ENCODE measurements around the gene ANKRD6. TPM values are rescaled to one million over a fixed set of nuclear protein-coding genes. Genes with fewer than 3 reads are reported as not detected.
A peak's percentile ranks its signal among the peaks of the same experiment; 100 is the strongest.

The ANKRD6 gene
- total and polyA plus RNA-seq, 2 donors (not counting 3 experiments of a cell fraction or from before 2014, with no cell fraction given): 3.4 to 9.6 TPM

DNA sequence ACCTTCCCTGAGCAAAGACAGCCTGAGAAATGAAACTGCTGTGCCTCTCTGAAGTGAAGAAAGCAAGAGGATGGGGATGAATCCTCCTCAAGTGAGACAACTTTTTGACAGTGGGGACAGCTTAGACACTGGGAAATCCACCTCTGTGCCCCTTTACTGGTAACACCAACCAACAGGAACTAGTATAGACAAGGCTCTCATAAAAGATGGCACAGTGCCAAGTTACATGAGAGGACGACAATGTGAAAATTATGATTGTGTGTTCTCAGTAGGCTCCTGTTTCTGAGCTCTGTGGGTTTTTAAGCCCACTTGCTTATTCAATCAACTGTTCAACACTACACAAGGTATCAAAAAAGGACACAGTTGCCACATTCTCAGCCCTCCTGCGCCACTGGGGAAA lies 247.2 kb downstream of the ANKRD6 start:
- H3K9me3 ChIP-seq (replicated peaks; ENCODE audit: control insufficient read depth, insufficient read depth, low read length): no peaks in the 10 kb centered on the region
- dilution Hi-C loops (cut with MboI; ENCODE audit: extremely low pct_ligation_motif_present, low sequenced_read_pairs) (no loop called here), intact Hi-C loops (cut with micrococcal nuclease) (no loop called here)
- H3K9me1 ChIP-seq (replicated peaks; ENCODE audit: control insufficient read depth, extremely low read depth, insufficient read depth, low read length): no peaks in the 10 kb centered on the region
- no peak overlapping the region for H3K27ac ChIP-seq (ENCODE audit: insufficient read depth, low read depth, low read length)
- no peaks in the 10 kb centered on the region for H4K20me1 ChIP-seq (replicated peaks; ENCODE audit: control insufficient read depth, extremely low read depth, insufficient read depth, low read length)
- H2AFZ ChIP-seq (ENCODE audit: low read depth, low read length): no peak overlapping the region
- no peaks in the 10 kb centered on the region for H3K27me3 ChIP-seq (ENCODE audit: control insufficient read depth in 2 of 2, insufficient read depth in 2 of 2, low read length in 2 of 2)
- DNase-seq (ENCODE audit: low read depth, low spot score) (peak; percentile 10), FAIRE-seq (peak; percentile 4)
- CTCF ChIA-PET: interaction anchor here (1.3 kb wide), 1 partner anchor 248 kb away, joined by 3 read pairs; no protein-coding TSS in a partner anchor
- H3K4me1 ChIP-seq (ENCODE audit: control insufficient read depth, extremely low read depth, insufficient read depth, low read length): no peaks in the 10 kb centered on the region
- no peaks in the 10 kb centered on the region for H3K79me2 ChIP-seq (ENCODE audit: control insufficient read depth, insufficient read depth, low read length)
- H3K4me2 ChIP-seq (ENCODE audit: insufficient read depth, low read length): no peak overlapping the region
- no TSS peak for BruUV-seq (replicated peaks)
- H3K9ac ChIP-seq (replicated peaks; ENCODE audit: extremely low read depth, insufficient read depth, low read length): no peak overlapping the region
- TF ChIP-seq MYC (IDR thresholded peaks at IDR 0.05; ENCODE audit: low read depth, low read length) (no peak), GATA2 (IDR thresholded peaks at IDR 0.05; ENCODE audit: insufficient read depth, insufficient read length, low read depth, low read length) (no peak), POLR2A (IDR thresholded peaks at IDR 0.05; ENCODE audit: low read depth, low read length) (no peak), EZH2 (IDR thresholded peaks at IDR 0.05; ENCODE audit: borderline replicate concordance, low read depth, low read length, severe bottlenecking) (no peak), JUN (IDR thresholded peaks at IDR 0.05; ENCODE audit: borderline replicate concordance, insufficient read depth, insufficient read length, low read depth) (no peak), POLR2AphosphoS5 (IDR thresholded peaks at IDR 0.05; ENCODE audit: insufficient read depth, low read depth, low read length) (no peak), FOS (IDR thresholded peaks at IDR 0.05; ENCODE audit: borderline replicate concordance, insufficient read depth, low read length) (no peak)
- TF ChIP-seq, protein P1, sequence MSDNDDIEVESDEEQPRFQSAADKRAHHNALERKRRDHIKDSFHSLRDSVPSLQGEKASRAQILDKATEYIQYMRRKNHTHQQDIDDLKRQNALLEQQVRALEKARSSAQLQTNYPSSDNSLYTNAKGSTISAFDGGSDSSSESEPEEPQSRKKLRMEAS (IDR thresholded peaks at IDR 0.05; ENCODE audit: insufficient read depth, insufficient read length): no peak
- no peak overlapping the region for H3K4me3 ChIP-seq (replicated peaks in 1 of 3; ENCODE audit: insufficient read depth in 1 of 3, low read depth in 1 of 3, low read length in 3 of 3)
- POLR2A ChIA-PET: no interaction called here
- H3K36me3 ChIP-seq (ENCODE audit: control insufficient read depth in 2 of 2, extremely low read depth in 1 of 2, insufficient read depth in 2 of 2, low read length in 2 of 2): peaks cover 22 to 23% of the 10 kb centered on the region in 2 experiments

DNA sequence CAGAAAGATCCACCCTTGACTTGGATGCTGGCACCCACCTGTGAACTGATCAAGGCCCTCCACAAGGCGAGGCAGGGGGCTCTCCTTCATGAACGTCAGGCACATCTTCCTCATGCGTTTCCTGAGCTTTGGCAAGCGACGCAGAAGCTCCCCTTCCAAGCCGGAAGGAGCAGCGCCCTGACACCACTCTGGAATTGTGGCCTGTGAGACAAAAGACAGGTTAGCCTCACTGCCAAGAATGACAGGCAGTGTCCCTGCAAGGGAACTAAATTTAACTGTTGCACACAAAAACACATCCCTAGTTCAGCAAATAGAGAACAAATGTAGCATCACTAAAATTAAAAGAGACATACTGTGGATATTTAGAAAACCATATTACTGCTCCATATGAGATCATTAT lies 247.6 kb downstream of the ANKRD6 start:
- peaks cover 23 to 26% of the 10 kb centered on the region in 2 experiments for H3K36me3 ChIP-seq (ENCODE audit: control insufficient read depth in 2 of 2, extremely low read depth in 1 of 2, insufficient read depth in 2 of 2, low read length in 2 of 2)
- H3K27me3 ChIP-seq (ENCODE audit: control insufficient read depth in 2 of 2, insufficient read depth in 2 of 2, low read length in 2 of 2): no peaks in the 10 kb centered on the region
- intact Hi-C loops (cut with micrococcal nuclease) (no loop called here), dilution Hi-C loops (cut with MboI; ENCODE audit: extremely low pct_ligation_motif_present, low sequenced_read_pairs) (no loop called here)
- H3K27ac ChIP-seq (ENCODE audit: insufficient read depth, low read depth, low read length): no peak overlapping the region
- FAIRE-seq: no peak
- H3K79me2 ChIP-seq (ENCODE audit: control insufficient read depth, insufficient read depth, low read length): no peaks in the 10 kb centered on the region
- no peaks in the 10 kb centered on the region for H4K20me1 ChIP-seq (replicated peaks; ENCODE audit: control insufficient read depth, extremely low read depth, insufficient read depth, low read length)
- no peak for DNase-seq (ENCODE audit: low read depth, low spot score)
- CTCF ChIA-PET: interaction anchor here (1.3 kb wide), 1 partner anchor 248 kb away, joined by 3 read pairs; no protein-coding TSS in a partner anchor
- no peaks in the 10 kb centered on the region for H3K9me1 ChIP-seq (replicated peaks; ENCODE audit: control insufficient read depth, extremely low read depth, insufficient read depth, low read length)
- H2AFZ ChIP-seq (ENCODE audit: low read depth, low read length): no peak overlapping the region
- no peak overlapping the region for H3K4me2 ChIP-seq (ENCODE audit: insufficient read depth, low read length)
- no peaks in the 10 kb centered on the region for H3K9me3 ChIP-seq (replicated peaks; ENCODE audit: control insufficient read depth, insufficient read depth, low read length)
- no peak overlapping the region for H3K4me3 ChIP-seq (replicated peaks in 1 of 3; ENCODE audit: insufficient read depth in 1 of 3, low read depth in 1 of 3, low read length in 3 of 3)
- H3K9ac ChIP-seq (replicated peaks; ENCODE audit: extremely low read depth, insufficient read depth, low read length): no peak overlapping the region
- no peaks in the 10 kb centered on the region for H3K4me1 ChIP-seq (ENCODE audit: control insufficient read depth, extremely low read depth, insufficient read depth, low read length)
- TF ChIP-seq, protein P1 (IDR thresholded peaks at IDR 0.05; ENCODE audit: insufficient read depth, insufficient read length): no peak
- no peak for TF ChIP-seq POLR2AphosphoS5 (IDR thresholded peaks at IDR 0.05; ENCODE audit: insufficient read depth, low read depth, low read length)
- no peak for TF ChIP-seq GATA2 (IDR thresholded peaks at IDR 0.05; ENCODE audit: insufficient read depth, insufficient read length, low read depth, low read length)
- no peak for TF ChIP-seq FOS (IDR thresholded peaks at IDR 0.05; ENCODE audit: borderline replicate concordance, insufficient read depth, low read length)
- TF ChIP-seq JUN (IDR thresholded peaks at IDR 0.05; ENCODE audit: borderline replicate concordance, insufficient read depth, insufficient read length, low read depth): no peak
- no peak for TF ChIP-seq EZH2 (IDR thresholded peaks at IDR 0.05; ENCODE audit: borderline replicate concordance, low read depth, low read length, severe bottlenecking)
- TF ChIP-seq POLR2A (IDR thresholded peaks at IDR 0.05; ENCODE audit: low read depth, low read length): no peak
- TF ChIP-seq, protein P2, sequence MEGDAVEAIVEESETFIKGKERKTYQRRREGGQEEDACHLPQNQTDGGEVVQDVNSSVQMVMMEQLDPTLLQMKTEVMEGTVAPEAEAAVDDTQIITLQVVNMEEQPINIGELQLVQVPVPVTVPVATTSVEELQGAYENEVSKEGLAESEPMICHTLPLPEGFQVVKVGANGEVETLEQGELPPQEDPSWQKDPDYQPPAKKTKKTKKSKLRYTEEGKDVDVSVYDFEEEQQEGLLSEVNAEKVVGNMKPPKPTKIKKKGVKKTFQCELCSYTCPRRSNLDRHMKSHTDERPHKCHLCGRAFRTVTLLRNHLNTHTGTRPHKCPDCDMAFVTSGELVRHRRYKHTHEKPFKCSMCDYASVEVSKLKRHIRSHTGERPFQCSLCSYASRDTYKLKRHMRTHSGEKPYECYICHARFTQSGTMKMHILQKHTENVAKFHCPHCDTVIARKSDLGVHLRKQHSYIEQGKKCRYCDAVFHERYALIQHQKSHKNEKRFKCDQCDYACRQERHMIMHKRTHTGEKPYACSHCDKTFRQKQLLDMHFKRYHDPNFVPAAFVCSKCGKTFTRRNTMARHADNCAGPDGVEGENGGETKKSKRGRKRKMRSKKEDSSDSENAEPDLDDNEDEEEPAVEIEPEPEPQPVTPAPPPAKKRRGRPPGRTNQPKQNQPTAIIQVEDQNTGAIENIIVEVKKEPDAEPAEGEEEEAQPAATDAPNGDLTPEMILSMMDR (IDR thresholded peaks at IDR 0.05; ENCODE audit: extremely low read depth in 1 of 2, insufficient read depth in 1 of 2, low read depth in 1 of 2, low read length in 2 of 2): no peak
- no peak for TF ChIP-seq MYC (IDR thresholded peaks at IDR 0.05; ENCODE audit: low read depth, low read length)
- BruUV-seq (replicated peaks): no TSS peak
- POLR2A ChIA-PET: no interaction called here
